Stimulated activated CD8-positive, alpha-beta memory T cell treated with anti-CD3 and anti-CD28 coated beads, Interleukin-12 subunit alpha, Interleukin-12 subunit beta, amount 100 ng/mL, for 4 hours (primary cell): ENCODE results near the gene GTF2I.
"Not testable (repeated sequence)": the region's sequence is repeated elsewhere in the genome, so short reads cannot be mapped to it uniquely, and the experiment has no call there.

ENCODE experiments used
- DNase-seq: peaks from one replicate; pipeline ENCODE4 v3.0.0-alpha.2; 2020; ENCODE audit warnings: low read depth

GTF2I gene

GRCh38 chr7:74656837-74657691 lies 454 bp upstream of the GTF2I start:
- peak; percentile 96 for DNase-seq

DNA sequence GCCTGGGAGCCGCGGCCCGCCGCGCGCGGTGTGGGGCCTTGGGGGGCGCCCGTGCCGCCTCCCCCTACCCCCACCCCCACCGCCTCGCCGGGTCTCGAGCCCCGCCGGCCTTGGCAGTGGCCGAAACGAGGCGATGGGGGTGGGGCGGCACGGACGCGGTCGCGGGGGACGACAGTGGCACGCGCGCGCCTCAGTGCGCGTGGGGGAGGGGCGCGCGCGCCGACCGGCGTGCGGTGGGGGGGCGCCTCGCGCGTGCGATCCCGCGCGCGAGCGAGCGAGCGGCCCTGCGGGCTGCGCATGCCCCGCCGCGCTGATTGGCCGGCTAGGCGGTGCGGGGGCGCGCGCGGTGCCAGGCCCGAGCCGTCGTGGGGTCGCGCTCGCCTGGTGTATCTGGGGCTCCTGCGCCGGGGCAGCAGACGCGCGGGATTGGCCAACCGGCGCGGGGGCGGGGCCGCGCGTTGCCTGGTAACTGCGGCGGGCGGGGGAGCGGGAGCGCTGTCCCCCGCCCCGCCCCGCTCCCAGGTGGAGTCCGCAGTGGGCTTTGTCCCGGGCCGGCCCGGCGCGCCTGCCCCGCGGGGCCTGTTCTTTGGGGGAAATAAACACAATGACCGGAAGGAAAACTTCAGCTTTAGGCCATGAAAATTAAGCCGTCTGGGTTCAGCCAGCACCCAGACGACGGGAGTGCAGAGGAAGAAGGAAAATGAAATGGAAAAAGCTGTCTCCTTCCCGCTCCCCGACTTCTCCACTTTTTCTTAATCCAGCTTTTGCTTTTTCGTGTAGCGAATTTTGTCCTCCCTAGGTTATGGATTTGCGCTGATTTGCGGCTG lies 873 bp downstream of the GTF2I start:
- DNase-seq = peak; percentile 88

GRCh38 chr7:74660202-74660601 lies 2.7 kb downstream of the GTF2I start:
- DNase-seq = not testable (repeated sequence)

- not testable (repeated sequence) for DNase-seq
Observed at GRCh38 chr7:74661836-74662794, 4.6 kb downstream of the GTF2I start.

GRCh38 chr7:74665296-74665938 lies 7.9 kb downstream of the GTF2I start:
- DNase-seq = no peak

DNA sequence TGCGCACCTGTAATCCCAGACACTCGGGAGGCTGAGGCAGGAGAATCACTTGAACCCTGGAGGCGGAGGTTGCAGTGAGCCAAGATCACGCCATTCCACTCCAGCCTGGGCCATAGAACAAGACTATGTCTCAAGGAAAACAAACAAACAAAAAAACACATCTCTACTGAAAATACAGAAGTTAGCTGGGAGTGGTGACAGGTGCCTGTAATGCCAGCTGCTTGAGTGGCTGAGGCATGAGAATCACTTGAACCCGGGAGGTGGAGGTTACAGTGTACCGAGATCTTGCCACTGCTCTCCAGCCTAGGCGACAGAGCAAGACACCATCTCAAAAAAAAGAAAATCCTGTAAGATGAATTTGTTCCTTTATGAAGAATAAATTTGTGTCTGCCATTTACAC lies 9.5 kb downstream of the GTF2I start:
- not testable (repeated sequence) for DNase-seq

GRCh38 chr7:74667520-74667919 lies 10.0 kb downstream of the GTF2I start:
- DNase-seq = not testable (repeated sequence)

GRCh38 chr7:74671602-74672001 lies 14.1 kb downstream of the GTF2I start:
- DNase-seq = no peak

DNA sequence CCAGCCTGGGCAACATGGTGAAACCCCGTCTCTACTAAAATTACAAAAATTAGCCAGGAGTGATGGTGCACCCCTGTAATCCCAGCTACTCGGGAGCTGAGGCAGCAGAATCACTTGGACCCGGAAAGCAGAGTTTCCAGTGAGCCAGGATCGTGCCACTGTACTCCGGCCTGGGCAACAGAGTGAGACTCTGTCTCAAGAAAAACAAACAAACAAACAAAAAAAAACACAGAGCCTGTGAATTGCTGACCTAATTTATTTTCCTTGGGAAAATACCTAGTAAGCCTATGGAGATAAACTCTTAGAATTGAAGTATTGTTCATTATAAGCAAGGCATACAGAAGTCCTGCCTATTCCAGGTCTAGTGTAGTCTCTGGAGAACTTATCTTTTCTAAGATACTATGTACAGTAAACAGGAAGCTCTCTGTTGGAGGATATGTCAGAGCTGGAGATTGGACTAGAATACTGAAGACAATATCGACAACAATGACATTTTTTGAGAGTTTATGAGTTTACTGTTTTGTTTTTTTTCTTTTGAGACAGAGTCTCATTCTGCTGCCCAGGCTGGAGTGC lies 14.9 kb downstream of the GTF2I start:
- DNase-seq = no peak

DNA sequence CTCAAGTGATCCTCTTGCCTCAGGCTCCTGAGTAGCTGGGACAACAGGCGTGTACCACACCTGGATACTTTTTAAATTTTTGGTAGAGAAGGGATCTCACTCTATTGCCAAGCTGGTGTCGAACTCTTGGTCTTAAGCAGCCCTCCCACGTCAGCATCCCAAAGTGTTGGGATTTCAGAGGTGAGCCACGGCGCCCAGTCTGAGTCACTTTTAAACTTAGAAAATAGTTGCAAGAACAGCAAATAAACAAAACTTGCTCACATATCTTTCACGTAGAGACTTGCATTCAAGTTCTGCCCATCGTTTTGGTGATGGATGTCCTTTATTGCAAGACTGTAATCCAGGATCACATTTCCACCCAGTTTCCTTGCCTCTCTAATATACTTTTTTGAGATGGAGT lies 16.6 kb downstream of the GTF2I start:
- DNase-seq = no peak

GRCh38 chr7:74682829-74683228 lies 25.3 kb downstream of the GTF2I start:
- DNase-seq = no peak

GRCh38 chr7:74683799-74684198 lies 26.3 kb downstream of the GTF2I start:
- no peak for DNase-seq

GRCh38 chr7:74684473-74684872 lies 27.0 kb downstream of the GTF2I start:
- DNase-seq = no peak

GRCh38 chr7:74684921-74685320 lies 27.4 kb downstream of the GTF2I start:
- DNase-seq = no peak

DNA sequence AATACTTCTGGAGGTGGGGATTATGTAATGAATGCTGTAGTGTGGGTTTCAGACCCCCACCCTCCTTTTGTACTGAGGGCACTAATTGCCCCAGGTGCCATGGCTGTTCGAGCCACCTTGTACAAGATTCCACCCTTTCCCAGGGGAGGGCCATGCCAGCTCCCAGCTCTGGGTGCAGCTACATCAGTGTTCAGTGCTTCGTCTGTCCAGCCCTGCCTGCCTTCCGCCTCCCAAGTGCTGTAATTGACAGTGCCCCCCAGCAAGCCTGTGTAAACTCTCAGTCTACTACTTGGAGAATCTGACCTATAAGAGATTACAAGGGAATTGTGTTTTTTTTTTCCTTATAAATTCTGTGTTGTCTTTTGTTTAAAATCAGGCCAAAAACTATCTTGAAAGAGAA lies 33.0 kb downstream of the GTF2I start:
- no peak for DNase-seq

- not testable (repeated sequence) for DNase-seq
Observed at GRCh38 chr7:74704419-74704818, 46.9 kb downstream of the GTF2I start.

- no peak for DNase-seq
Observed at GRCh38 chr7:74707238-74707637, 49.7 kb downstream of the GTF2I start.

GRCh38 chr7:74708569-74709275 lies 51.2 kb downstream of the GTF2I start:
- DNase-seq = no peak

DNA sequence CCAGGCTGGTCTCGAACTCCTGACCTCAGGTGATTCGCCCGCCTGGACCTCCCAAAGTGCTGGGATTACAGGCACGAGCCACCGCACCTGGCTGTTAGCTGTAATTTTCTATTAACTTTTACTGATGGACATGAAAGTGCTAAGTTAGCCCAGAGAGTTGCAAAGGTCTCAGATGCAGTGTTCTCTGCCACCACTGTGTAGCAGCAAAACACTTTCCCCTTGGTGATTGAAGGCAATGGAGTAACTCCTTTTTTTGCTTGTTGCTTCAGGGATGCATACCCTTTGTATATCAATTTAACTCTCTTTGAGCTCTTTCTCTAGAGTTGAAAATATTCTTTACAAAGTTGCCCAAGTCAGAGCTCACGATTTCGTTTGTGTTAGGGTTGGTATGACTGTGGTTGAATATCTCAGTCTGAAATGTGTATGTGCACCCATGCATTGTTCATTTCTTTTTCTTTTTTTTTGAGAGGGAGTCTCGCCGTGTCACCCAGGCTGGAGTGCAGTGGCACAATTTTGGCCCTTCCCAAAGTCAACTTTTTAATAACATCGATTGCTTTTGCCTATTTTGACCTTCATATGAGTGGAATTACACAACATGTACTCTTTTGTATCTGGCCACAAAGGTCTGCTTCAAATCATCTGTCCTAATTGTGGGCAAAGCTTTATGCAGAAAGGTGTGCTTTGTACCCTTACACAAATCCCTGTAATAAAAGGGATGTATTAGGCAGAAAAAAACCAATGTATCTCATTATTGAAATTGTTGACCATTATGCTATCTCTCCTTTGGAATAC lies 52.6 kb downstream of the GTF2I start:
- no peak for DNase-seq

DNA sequence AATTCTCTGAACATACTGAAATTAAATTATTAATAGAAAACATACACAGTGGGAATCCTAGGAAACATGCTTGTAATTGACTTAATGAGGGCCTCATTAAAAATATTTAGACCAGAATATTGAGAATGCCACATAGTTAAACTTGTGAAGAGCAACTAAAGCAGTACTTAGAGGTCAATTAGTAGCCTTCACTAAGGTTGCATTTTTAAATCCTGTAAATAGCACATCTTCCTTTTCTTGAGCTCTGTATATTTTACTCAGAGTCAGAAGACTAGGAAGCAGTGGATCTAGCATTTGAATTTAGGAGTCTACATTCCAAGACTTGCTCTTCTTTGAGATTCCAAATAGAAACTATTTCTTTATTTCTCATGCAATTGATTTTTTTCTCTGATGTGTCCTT lies 56.0 kb downstream of the GTF2I start:
- DNase-seq = no peak
